RWPE2 (cell line): ENCODE results near the gene TSPAN16.

Experiments used
- ATAC-seq: fragments of 200-7000 bp; cut with Tn5 transposase; 3 replicates; pipeline ENCODE4 v1.9.1; 2021; ENCODE audit warnings: low read depth
- DNase-seq: peaks from one replicate; pipeline ENCODE4 v3.0.0-alpha.2; 2020; ENCODE audit warnings: low spot score
- H3K27ac ChIP-seq: fragments of 450-650 bp; 2 replicates; pipeline ENCODE4 v1.5.1; 2017; ENCODE audit warnings: mild to moderate bottlenecking; ENCODE audit not compliant: poor library complexity, severe bottlenecking
- H3K27me3 ChIP-seq: fragments of 250-450 bp; sonication (Bioruptor Pico); 2 replicates; pipeline ENCODE4 v1.5.1; 2021; ENCODE audit warnings: mild to moderate bottlenecking, moderate library complexity; ENCODE audit not compliant: insufficient read depth, poor library complexity, severe bottlenecking
- H3K36me3 ChIP-seq: fragments of 250-450 bp; sonication (Bioruptor Pico); 2 replicates; pipeline ENCODE4 v1.5.1; 2020; ENCODE audit warnings: low read depth, mild to moderate bottlenecking, moderate library complexity
- H3K4me1 ChIP-seq: fragments of 250-450 bp; sonication (Bioruptor Pico); 2 replicates; pipeline ENCODE4 v1.5.1; 2021; ENCODE audit warnings: mild to moderate bottlenecking, moderate library complexity; ENCODE audit not compliant: insufficient read depth, poor library complexity, severe bottlenecking
- H3K4me3 ChIP-seq: fragments of 250-450 bp; sonication (Bioruptor Pico); 2 replicates; pipeline ENCODE4 v1.5.1; 2021; ENCODE audit warnings: mild to moderate bottlenecking, moderate library complexity; ENCODE audit not compliant: severe bottlenecking
- H3K9me3 ChIP-seq: fragments of 250-450 bp; sonication (Bioruptor Pico); 2 replicates; pipeline ENCODE4 v1.5.1; 2021; ENCODE audit warnings: mild to moderate bottlenecking, moderate library complexity; ENCODE audit not compliant: severe bottlenecking
- TF ChIP-seq, protein P1 (sequence below): fragments of 450-650 bp; IDR thresholded peaks from one replicate; pipeline ENCODE4 v1.5.1; 2017; ENCODE audit warnings: mild to moderate bottlenecking, moderate library complexity; ENCODE audit not compliant: poor library complexity, severe bottlenecking

TSPAN16 gene

DNA sequence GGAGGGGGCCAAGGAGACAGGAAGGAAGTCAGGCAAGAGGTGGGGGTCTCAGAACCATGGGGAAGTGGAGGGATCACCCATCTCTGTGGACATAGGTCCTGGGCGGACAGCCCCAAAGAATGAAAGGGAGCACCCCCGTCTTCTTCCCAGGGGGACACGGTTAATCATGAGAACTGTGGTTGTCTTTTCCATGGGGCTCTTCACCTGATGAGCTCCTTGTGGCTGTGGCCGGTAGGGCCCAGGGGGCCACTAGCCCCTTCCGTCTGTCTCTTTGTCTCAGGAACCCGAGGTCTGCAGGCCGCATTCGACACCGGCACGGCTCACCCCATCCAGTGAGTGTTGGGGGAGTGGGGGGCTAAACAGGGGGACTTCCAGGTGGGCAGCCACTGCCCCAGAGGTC lies 67.9 kb downstream of the TSPAN16 start:
- Histone ChIP-seq H3K4me3 (no peak overlapping the region), H3K9me3 (no peaks in the 10 kb centered on the region), H3K36me3 (no peaks in the 10 kb centered on the region; the same call in none of the 2 replicates), H3K27me3 (no peaks in the 10 kb centered on the region), H3K4me1 (no peaks in the 10 kb centered on the region), H3K27ac (no peak overlapping the region)
- TF ChIP-seq, protein P1, sequence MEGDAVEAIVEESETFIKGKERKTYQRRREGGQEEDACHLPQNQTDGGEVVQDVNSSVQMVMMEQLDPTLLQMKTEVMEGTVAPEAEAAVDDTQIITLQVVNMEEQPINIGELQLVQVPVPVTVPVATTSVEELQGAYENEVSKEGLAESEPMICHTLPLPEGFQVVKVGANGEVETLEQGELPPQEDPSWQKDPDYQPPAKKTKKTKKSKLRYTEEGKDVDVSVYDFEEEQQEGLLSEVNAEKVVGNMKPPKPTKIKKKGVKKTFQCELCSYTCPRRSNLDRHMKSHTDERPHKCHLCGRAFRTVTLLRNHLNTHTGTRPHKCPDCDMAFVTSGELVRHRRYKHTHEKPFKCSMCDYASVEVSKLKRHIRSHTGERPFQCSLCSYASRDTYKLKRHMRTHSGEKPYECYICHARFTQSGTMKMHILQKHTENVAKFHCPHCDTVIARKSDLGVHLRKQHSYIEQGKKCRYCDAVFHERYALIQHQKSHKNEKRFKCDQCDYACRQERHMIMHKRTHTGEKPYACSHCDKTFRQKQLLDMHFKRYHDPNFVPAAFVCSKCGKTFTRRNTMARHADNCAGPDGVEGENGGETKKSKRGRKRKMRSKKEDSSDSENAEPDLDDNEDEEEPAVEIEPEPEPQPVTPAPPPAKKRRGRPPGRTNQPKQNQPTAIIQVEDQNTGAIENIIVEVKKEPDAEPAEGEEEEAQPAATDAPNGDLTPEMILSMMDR = no peak
- no peak for DNase-seq
- no peak for ATAC-seq

DNA sequence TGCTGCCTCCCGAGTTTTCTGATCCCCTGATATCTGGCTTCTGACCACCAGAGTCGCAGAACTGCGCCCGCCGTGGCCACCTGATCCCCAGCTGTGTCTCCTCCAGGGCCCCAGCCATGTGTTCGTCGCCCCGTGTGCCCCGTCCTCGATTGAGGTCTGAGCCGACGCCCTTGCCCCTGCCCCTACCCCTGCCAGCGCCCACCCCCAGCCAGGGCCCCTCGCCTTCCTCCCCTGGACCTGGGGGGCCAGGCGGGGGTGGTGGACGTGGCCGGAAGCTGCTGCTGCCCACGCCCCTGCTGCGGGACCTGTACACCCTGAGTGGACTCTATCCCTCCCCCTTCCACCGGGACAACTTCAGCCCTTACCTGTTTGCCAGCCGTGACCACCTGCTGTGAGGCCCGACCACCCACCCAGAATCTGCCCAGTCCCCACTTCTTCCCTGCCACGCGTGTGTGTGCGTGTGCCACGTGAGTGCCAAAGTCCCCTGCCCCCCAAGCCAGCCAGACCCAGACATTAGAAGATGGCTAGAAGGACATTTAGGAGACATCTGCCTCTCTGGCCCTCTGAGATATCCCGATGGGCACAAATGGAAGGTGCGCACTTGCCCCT lies 68.4 kb downstream of the TSPAN16 start:
- Histone ChIP-seq H3K9me3 (no peaks in the 10 kb centered on the region), H3K27ac (no peak overlapping the region), H3K4me3 (no peak overlapping the region), H3K4me1 (no peaks in the 10 kb centered on the region), H3K36me3 (no peaks in the 10 kb centered on the region; the same call in none of the 2 replicates), H3K27me3 (no peaks in the 10 kb centered on the region)
- TF ChIP-seq, protein P1 = no peak
- no peak for DNase-seq
- ATAC-seq = no peak

DNA sequence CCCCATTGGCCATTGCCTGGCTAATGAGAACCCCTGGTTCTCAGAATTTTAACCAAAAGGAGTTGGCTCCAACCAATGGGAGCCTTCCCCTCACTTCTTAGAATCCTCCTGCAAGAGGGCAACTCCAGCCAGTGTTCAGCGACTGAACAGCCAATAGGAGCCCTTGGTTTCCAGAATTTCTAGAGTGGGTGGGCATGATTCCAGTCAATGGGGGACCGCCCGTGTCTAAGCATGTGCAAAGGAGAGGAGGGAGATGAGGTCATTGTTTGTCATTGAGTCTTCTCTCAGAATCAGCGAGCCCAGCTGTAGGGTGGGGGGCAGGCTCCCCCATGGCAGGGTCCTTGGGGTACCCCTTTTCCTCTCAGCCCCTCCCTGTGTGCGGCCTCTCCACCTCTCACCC lies 69.0 kb downstream of the TSPAN16 start:
- Histone ChIP-seq H3K27ac (no peak overlapping the region), H3K4me1 (no peaks in the 10 kb centered on the region), H3K27me3 (no peaks in the 10 kb centered on the region), H3K36me3 (no peaks in the 10 kb centered on the region; the same call in none of the 2 replicates), H3K9me3 (no peaks in the 10 kb centered on the region), H3K4me3 (no peak overlapping the region)
- ATAC-seq (no peak), DNase-seq (no peak)
- TF ChIP-seq, protein P1 = no peak
